ENCODE measurements around the gene JPH3.
A peak's percentile ranks its signal among the peaks of the same experiment; 100 is the strongest.

Gene JPH3

GRCh38 chr16:87631067-87631466 is 28.8 kb downstream of the JPH3 start:
- TF ChIP-seq EZH2phosphoT487 (IDR thresholded peaks at IDR 0.05; ENCODE audit: borderline replicate concordance, low read length), result no peak
- no peak for TF ChIP-seq CTCF (IDR thresholded peaks at IDR 0.05; ENCODE audit: low read depth, low read length, poor library complexity, severe bottlenecking)
- no peaks in the 10 kb centered on the region for H3K9me2 ChIP-seq (replicated peaks; ENCODE audit: control insufficient read depth, low read length)

GRCh38 chr16:87634411-87634810 is 32.1 kb downstream of the JPH3 start:
- no peaks in the 10 kb centered on the region for H3K79me2 ChIP-seq (ENCODE audit: control insufficient read depth, low read length)
- no peak overlapping the region for H3K4me2 ChIP-seq (ENCODE audit: low read length)
- H3K4me1 ChIP-seq (ENCODE audit: control insufficient read depth, low read length), result peaks cover 22% of the 10 kb centered on the region
- no peak for TF ChIP-seq CTCF (IDR thresholded peaks at IDR 0.05; ENCODE audit: low read depth, low read length, poor library complexity, severe bottlenecking)
- no peak for TF ChIP-seq EZH2phosphoT487 (IDR thresholded peaks at IDR 0.05; ENCODE audit: borderline replicate concordance, low read length)
- H3K27me3 ChIP-seq (ENCODE audit: control insufficient read depth, low read length), result peaks cover 26% of the 10 kb centered on the region
- no peaks in the 10 kb centered on the region for H4K20me1 ChIP-seq (ENCODE audit: control insufficient read depth, insufficient read depth, low read depth, low read length)
- H3K27ac ChIP-seq (ENCODE audit: low read depth, low read length), result no peak overlapping the region
- peaks cover 11% of the 10 kb centered on the region for H3K9me3 ChIP-seq (ENCODE audit: control insufficient read depth, insufficient read depth, low read length)
- no peaks in the 10 kb centered on the region for H3F3A ChIP-seq (ENCODE audit: control insufficient read depth, insufficient read depth)
- H3K9me2 ChIP-seq (replicated peaks; ENCODE audit: control insufficient read depth, low read length), result no peaks in the 10 kb centered on the region
- H3K36me3 ChIP-seq (ENCODE audit: control insufficient read depth, low read length), result no peaks in the 10 kb centered on the region
- H3K4me3 ChIP-seq (ENCODE audit: low read length), result no peak overlapping the region

More at GRCh38 chr16:87631067-87631466, 28.8 kb downstream of the JPH3 start:
- no peaks in the 10 kb centered on the region for H3K79me2 ChIP-seq (ENCODE audit: control insufficient read depth, low read length)
- H3K27me3 ChIP-seq (ENCODE audit: control insufficient read depth, low read length), result peaks cover 26% of the 10 kb centered on the region
- no peaks in the 10 kb centered on the region for H3K36me3 ChIP-seq (ENCODE audit: control insufficient read depth, low read length)
- no peak overlapping the region for H3K27ac ChIP-seq (ENCODE audit: low read depth, low read length)
- peaks cover 16% of the 10 kb centered on the region for H3K4me1 ChIP-seq (ENCODE audit: control insufficient read depth, low read length)
- no peak overlapping the region for H3K4me3 ChIP-seq (ENCODE audit: low read length)
- H3K4me2 ChIP-seq (ENCODE audit: low read length), result no peak overlapping the region
- no peaks in the 10 kb centered on the region for H3F3A ChIP-seq (ENCODE audit: control insufficient read depth, insufficient read depth)
- H3K9me3 ChIP-seq (ENCODE audit: control insufficient read depth, insufficient read depth, low read length), result peaks cover 11% of the 10 kb centered on the region
- no peaks in the 10 kb centered on the region for H4K20me1 ChIP-seq (ENCODE audit: control insufficient read depth, insufficient read depth, low read depth, low read length)

- H3K9me3 ChIP-seq (ENCODE audit: control insufficient read depth, insufficient read depth, low read length), result peaks cover 9% of the 10 kb centered on the region
- no peaks in the 10 kb centered on the region for H4K20me1 ChIP-seq (ENCODE audit: control insufficient read depth, insufficient read depth, low read depth, low read length)
- H3K4me3 ChIP-seq (ENCODE audit: low read length), result peak overlapping the region; percentile 73
- peak overlapping the region; percentile 88 for H3K4me2 ChIP-seq (ENCODE audit: low read length)
- no peaks in the 10 kb centered on the region for H3K36me3 ChIP-seq (ENCODE audit: control insufficient read depth, low read length)
- no peaks in the 10 kb centered on the region for H3F3A ChIP-seq (ENCODE audit: control insufficient read depth, insufficient read depth)
- peaks cover 20% of the 10 kb centered on the region for H3K27me3 ChIP-seq (ENCODE audit: control insufficient read depth, low read length)
- H3K9me2 ChIP-seq (replicated peaks; ENCODE audit: control insufficient read depth, low read length), result no peaks in the 10 kb centered on the region
- H3K4me1 ChIP-seq (ENCODE audit: control insufficient read depth, low read length), result peaks cover 22% of the 10 kb centered on the region
- H3K79me2 ChIP-seq (ENCODE audit: control insufficient read depth, low read length), result no peaks in the 10 kb centered on the region
- H3K27ac ChIP-seq (ENCODE audit: low read depth, low read length), result peak overlapping the region; percentile 44
- no peak for TF ChIP-seq EZH2phosphoT487 (IDR thresholded peaks at IDR 0.05; ENCODE audit: borderline replicate concordance, low read length)
- TF ChIP-seq CTCF (IDR thresholded peaks at IDR 0.05; ENCODE audit: low read depth, low read length, poor library complexity, severe bottlenecking), result peak; percentile 95
Measured at GRCh38 chr16:87635541-87636049, 33.3 kb downstream of the JPH3 start.

All from DOHH2 (cell line).